AG04450 (cell line): ENCODE measurements around the gene TBX10. TPM values are rescaled to one million over a fixed set of nuclear protein-coding genes. Genes with fewer than 3 reads are reported as not detected.
"Not testable (repeated sequence)": the region's sequence is repeated elsewhere in the genome, so short reads cannot be mapped to it uniquely, and the experiment has no call there.

Source experiments
- CTCF ChIA-PET: fragments of 300-600, 350-600 bp; formaldehyde crosslinking; extraction: SDS; loops from one replicate; lab custom pipeline; 2022; ENCODE audit warnings: antibody characterized with exemption, inconsistent platforms; lab: Charles Lee
- POLR2A ChIA-PET: fragments of 350-600 bp; formaldehyde crosslinking; extraction: SDS; loops from one replicate; lab custom pipeline; 2021; ENCODE audit warnings: antibody characterized with exemption, inconsistent platforms; lab: Yijun Ruan, JAX
- DNase-seq: peaks from one replicate; pipeline ENCODE4 v3.0.0-alpha.2; 2011; ENCODE audit warnings: low read depth, low spot score
- H3K27ac ChIP-seq: one replicate; pipeline ENCODE4 v1.5.1; 2012; ENCODE audit warnings: low read depth, low read length, control low read depth
- H3K27me3 ChIP-seq: one replicate; pipeline ENCODE4 v1.6.0; 2012; ENCODE audit warnings: low read length; ENCODE audit not compliant: control insufficient read depth, insufficient read depth
- H3K4me3 ChIP-seq: 2 replicates; pipeline ENCODE4 v1.5.1; 2011; ENCODE audit warnings: mild to moderate bottlenecking, low read depth, low read length, control low read depth
- H3K9me3 ChIP-seq: 2 replicates; pipeline ENCODE4 v1.5.1; 2012; ENCODE audit warnings: low read length; ENCODE audit not compliant: control insufficient read depth, insufficient read depth
- polyA plus RNA-seq: library from polyadenylated mRNA; depleted of rRNA; stranded (reverse); fragments of >200 nt; gene quantifications from 2 replicates; pipeline ENCODE4 v1.2.3, GENCODE V29; 2011
- TF ChIP-seq, protein P1 (sequence below): IDR thresholded peaks from 2 replicates; pipeline ENCODE4 v1.5.1; 2011; ENCODE audit warnings: low read depth, low read length, control low read depth, inconsistent platforms

Gene TBX10
- polyA plus RNA-seq, 1 experiment, result not detected

DNA sequence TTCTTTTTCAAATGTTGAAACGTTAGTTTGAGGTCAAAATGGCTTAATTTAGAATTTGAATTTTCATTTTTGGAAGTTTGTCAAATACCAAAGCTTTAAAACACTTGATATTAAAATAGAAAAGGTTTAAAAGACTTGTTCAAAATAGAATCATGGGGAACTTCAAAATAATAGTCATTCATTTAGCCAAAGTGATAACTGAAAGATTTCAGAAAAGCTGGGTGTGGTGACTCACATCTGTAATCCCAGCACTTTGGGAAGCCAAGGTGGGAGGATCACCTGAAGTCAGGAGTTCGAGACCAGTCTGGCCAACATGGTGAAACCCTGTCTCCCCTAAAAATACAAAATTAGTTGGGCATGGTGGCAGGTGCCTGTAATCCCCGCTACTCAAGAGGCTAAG is 45.1 kb downstream of the TBX10 start:
- H3K27ac ChIP-seq, result no peak overlapping the region
- peaks cover 4% of the 10 kb centered on the region for H3K27me3 ChIP-seq
- ChIA-PET CTCF (no interaction called here), POLR2A (no interaction called here)
- DNase-seq, result no peak
- TF ChIP-seq, protein P1, sequence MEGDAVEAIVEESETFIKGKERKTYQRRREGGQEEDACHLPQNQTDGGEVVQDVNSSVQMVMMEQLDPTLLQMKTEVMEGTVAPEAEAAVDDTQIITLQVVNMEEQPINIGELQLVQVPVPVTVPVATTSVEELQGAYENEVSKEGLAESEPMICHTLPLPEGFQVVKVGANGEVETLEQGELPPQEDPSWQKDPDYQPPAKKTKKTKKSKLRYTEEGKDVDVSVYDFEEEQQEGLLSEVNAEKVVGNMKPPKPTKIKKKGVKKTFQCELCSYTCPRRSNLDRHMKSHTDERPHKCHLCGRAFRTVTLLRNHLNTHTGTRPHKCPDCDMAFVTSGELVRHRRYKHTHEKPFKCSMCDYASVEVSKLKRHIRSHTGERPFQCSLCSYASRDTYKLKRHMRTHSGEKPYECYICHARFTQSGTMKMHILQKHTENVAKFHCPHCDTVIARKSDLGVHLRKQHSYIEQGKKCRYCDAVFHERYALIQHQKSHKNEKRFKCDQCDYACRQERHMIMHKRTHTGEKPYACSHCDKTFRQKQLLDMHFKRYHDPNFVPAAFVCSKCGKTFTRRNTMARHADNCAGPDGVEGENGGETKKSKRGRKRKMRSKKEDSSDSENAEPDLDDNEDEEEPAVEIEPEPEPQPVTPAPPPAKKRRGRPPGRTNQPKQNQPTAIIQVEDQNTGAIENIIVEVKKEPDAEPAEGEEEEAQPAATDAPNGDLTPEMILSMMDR, result no peak
- no peaks in the 10 kb centered on the region; the same call in none of the 2 replicates for H3K9me3 ChIP-seq
- H3K4me3 ChIP-seq, result no peak overlapping the region

DNA sequence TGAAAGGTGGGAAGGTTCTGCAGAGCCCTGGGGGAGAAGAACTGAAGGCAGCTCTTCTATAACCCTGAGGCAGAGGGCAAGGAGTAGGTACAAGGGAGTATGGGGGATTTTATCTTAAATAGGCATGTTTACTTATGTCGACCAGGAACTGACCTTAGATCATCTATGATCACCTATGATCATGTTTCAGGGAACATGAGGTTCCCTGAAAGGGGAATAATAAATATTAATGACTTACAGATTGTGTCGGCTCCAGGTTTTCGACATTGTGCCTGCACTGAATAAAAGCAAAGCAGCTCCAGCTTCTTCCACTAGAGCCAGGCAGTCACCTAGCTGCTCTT is 46.0 kb downstream of the TBX10 start:
- H3K9me3 ChIP-seq, result no peaks in the 10 kb centered on the region; the same call in none of the 2 replicates
- CTCF ChIA-PET, result no interaction called here
- peaks cover 4% of the 10 kb centered on the region for H3K27me3 ChIP-seq
- TF ChIP-seq, protein P1, result no peak
- H3K27ac ChIP-seq, result no peak overlapping the region
- DNase-seq, result no peak
- POLR2A ChIA-PET, result no interaction called here
- no peak overlapping the region for H3K4me3 ChIP-seq

DNA sequence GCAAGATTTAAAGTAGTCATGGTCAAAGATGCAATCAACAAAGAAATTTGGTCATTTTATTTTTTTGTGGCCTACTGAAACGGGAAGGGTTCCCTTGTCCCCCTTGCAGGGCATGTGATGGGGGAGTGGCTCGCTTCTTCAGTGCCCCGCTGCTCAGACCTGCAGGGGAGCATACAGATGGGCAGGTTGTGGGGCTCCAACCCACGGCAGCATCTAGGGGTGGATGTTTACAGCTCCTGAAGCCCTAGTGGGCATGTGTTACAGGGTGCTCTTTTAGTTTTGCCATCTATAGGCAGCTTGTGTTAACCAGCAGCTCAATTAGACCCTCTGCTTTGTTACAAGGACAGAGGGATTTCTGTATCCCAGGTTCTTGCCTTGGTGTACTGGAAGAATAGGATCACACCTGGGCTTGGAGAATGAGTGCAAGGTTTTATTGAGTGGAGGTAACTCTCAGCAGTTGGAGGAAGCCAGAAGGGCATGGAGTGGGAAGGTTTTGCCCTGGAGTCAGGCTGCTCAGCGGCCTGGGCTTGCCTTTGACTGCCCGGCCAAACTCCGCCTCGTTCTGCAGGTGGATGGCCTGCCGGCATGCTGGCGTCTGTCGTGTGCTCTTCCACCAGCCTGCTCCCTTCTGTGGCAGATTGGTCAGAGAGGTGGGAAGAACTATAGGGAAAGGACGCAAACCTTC is 46.5 kb downstream of the TBX10 start:
- Histone ChIP-seq H3K9me3 (no peaks in the 10 kb centered on the region; the same call in none of the 2 replicates), H3K27me3 (peaks cover 4% of the 10 kb centered on the region), H3K4me3 (no peak overlapping the region), H3K27ac (no peak overlapping the region)
- ChIA-PET POLR2A (interaction anchor here (1.7 kb wide), 1 partner anchor 10 kb away, joined by 7 read pairs; the partner anchor contains the start of gene GSTP1), CTCF (no interaction called here)
- DNase-seq, result no peak
- TF ChIP-seq, protein P1, result no peak

DNA sequence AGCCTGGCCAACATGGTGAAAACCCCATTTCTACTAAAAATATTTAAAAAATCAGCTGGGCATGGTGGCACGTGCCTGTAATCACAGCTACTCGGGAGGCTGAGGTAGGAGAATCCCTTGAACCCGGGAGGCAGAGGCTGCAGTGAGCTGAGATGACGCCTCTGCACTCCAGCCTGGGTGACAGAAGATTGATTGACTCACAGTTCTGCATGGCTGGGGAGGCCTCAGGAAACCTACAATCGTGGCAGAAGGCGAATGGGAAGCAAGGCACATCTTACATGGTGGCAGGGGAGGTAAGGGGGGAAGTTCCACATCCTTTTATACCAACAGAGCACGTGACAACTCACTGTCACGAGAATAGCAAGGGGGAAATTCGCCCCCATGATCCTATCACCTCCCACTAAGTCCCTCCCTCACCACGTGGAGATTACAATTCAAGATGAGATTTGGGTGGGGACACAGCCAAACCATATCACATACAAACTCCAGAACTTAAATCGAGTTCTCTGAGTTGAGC is 50.6 kb downstream of the TBX10 start:
- POLR2A ChIA-PET, H3K9me3 ChIP-seq, H3K4me3 ChIP-seq, H3K27ac ChIP-seq, H3K27me3 ChIP-seq, CTCF ChIA-PET, DNase-seq: not testable (repeated sequence)

DNA sequence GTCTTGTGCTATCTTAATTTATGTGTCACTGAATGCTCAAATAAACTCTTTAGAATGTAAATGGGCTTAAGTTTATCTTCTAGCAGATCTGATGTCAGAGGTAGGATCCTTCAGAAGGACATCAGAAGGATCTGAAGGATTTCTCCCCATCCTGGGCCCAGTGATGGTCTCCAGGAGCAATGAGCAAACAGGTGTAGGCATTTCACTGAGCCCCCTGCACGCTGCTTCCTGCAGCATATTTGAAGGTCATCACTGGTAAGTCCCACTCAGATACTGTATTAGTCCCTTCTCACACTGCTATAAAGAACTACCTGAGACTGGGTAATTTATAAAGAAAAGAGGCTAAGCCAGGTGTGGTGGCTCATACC is 51.4 kb downstream of the TBX10 start:
- H3K4me3 ChIP-seq, result no peak overlapping the region
- CTCF ChIA-PET, result no interaction called here
- H3K27ac ChIP-seq, result no peak overlapping the region
- H3K9me3 ChIP-seq, result no peaks in the 10 kb centered on the region; the same call in 1 of the 2 replicates
- TF ChIP-seq, protein P1, result no peak
- no peak for DNase-seq
- H3K27me3 ChIP-seq, result no peaks in the 10 kb centered on the region
- POLR2A ChIA-PET, result no interaction called here
